Large intestine (tissue), 3 donors: ENCODE data around the gene SEMA3G. TPM values are rescaled to one million over a fixed set of nuclear protein-coding genes. Genes with fewer than 3 reads are reported as not detected.

Experiments used
- DNase-seq, 2 donors: peaks; one replicate each; pipeline versions ENCODE4 v3.0.0 to v3.0.0-alpha.2; 2013
- H3K27ac ChIP-seq: one replicate; pipeline ENCODE4 v1.5.1; 2013; ENCODE audit warnings: low read length
- H3K27me3 ChIP-seq: 2 replicates; pipeline ENCODE4 v1.6.1; 2013; ENCODE audit warnings: low read length; ENCODE audit not compliant: control insufficient read depth, insufficient read depth
- H3K36me3 ChIP-seq: 2 replicates; pipeline ENCODE4 v1.6.1; 2013; ENCODE audit warnings: low read length; ENCODE audit not compliant: control insufficient read depth, insufficient read depth
- H3K4me1 ChIP-seq: one replicate; pipeline ENCODE4 v1.6.1; 2013; ENCODE audit warnings: low read length; ENCODE audit not compliant: control insufficient read depth, insufficient read depth
- H3K4me3 ChIP-seq: one replicate; pipeline ENCODE4 v1.5.1; 2013; ENCODE audit warnings: low read length
- H3K9me3 ChIP-seq: one replicate; pipeline ENCODE4 v1.6.1; 2013; ENCODE audit warnings: mild to moderate bottlenecking, low read depth, low read length, moderate library complexity; ENCODE audit not compliant: control insufficient read depth
- WGBS: methylation state at CpG from one replicate; pipeline ENCODE4 v1.1.5; 2013; ENCODE audit warnings: low lambda C conversion rate; ENCODE audit not compliant: insufficient coverage; 5-methylcytosine and 5-hydroxymethylcytosine counted together
- polyA plus RNA-seq: library from polyadenylated mRNA; unstranded; fragments of 120-200 nt; gene quantifications from one replicate; pipeline ENCODE4 v1.2.1, GENCODE V29; 2013

The SEMA3G gene
- polyA plus RNA-seq, 1 donor = 2.9 TPM

GRCh38 chr3:52399593-52399992, 45.3 kb downstream of the SEMA3G start:
- H3K27ac ChIP-seq = no peak overlapping the region
- H3K27me3 ChIP-seq = no peaks in the 10 kb centered on the region
- DNase-seq = no peak
- no CpG with 5 or more reads among the region's 6 CpGs for WGBS
- no peak overlapping the region for H3K4me3 ChIP-seq
- H3K4me1 ChIP-seq = no peaks in the 10 kb centered on the region
- no peaks in the 10 kb centered on the region for H3K9me3 ChIP-seq
- peaks cover 75% of the 10 kb centered on the region for H3K36me3 ChIP-seq

DNA sequence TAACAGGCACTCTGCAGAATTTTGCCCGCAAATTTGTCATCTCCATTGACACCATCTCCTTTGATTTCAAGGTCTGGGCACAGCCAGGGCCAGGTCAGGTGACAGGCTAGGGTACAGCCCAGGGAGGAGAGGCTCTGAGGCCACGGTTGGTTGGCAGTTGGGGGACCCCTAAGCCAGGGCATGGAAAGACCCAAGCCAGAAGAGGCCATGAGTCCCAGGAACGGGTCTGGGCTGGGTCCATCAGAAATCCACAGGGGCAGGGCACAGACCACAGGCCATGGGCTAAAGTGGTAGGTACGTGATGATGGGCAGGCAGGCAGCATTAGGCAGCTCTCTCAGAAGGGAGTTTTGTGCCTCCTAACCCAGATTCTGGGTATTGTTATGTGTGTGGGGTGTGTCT, 45.8 kb downstream of the SEMA3G start:
- no CpG with 5 or more reads among the region's 4 CpGs for WGBS
- Histone ChIP-seq H3K9me3 (no peaks in the 10 kb centered on the region), H3K4me3 (no peak overlapping the region), H3K36me3 (peaks cover 73% of the 10 kb centered on the region), H3K27me3 (no peaks in the 10 kb centered on the region), H3K4me1 (no peaks in the 10 kb centered on the region), H3K27ac (no peak overlapping the region)
- DNase-seq = no peak

GRCh38 chr3:52398670-52399081, 46.2 kb downstream of the SEMA3G start:
- WGBS = 100% methylated on average over 1 of the region's 5 CpGs
- Histone ChIP-seq H3K36me3 (peaks cover 73% of the 10 kb centered on the region), H3K27me3 (no peaks in the 10 kb centered on the region), H3K4me3 (no peak overlapping the region), H3K4me1 (no peaks in the 10 kb centered on the region), H3K27ac (no peak overlapping the region), H3K9me3 (no peaks in the 10 kb centered on the region)
- DNase-seq = no peak

GRCh38 chr3:52397676-52398399, 47.1 kb downstream of the SEMA3G start:
- 90% methylated on average over 2 of the region's 13 CpGs for WGBS
- H3K36me3 ChIP-seq = peaks cover 71% of the 10 kb centered on the region
- DNase-seq = no peak
- H3K9me3 ChIP-seq = no peaks in the 10 kb centered on the region
- no peak overlapping the region for H3K4me3 ChIP-seq
- H3K4me1 ChIP-seq = no peaks in the 10 kb centered on the region
- H3K27me3 ChIP-seq = no peaks in the 10 kb centered on the region
- no peak overlapping the region for H3K27ac ChIP-seq

DNA sequence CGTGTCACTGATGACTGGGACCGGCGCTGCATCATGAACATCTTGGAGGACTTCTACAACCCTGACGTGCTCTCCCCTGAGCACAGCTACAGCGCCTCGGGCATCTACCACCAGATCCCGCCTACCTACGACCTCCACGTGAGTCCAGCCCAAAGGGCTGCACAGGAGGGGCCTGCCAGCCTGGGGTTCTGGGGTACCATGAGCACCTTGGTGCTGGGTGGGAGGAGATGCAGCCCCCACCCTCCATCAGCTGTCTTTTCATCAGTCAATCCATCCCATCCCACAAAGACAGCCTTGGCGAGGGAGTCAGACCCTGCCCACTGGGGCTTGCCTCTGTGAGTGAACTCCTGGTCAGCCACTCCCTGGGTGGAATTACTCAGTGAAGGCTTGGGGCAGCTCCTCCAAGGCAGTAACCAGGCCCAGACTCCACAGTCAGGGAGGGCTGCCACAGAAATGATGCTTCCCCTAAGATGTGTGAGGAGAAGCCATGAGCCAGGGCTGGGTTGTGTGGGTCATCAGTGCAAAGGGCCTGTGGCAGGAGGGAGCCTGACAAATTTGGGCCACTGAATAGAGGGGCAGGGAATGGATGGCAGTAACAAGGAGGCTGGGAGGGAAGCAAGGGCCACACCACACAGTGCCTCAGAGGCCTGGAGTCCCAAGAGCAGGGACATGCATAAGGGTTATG, 47.9 kb downstream of the SEMA3G start:
- H3K36me3 ChIP-seq = peaks cover 68% of the 10 kb centered on the region
- DNase-seq = no peak
- H3K4me3 ChIP-seq = no peak overlapping the region
- no peaks in the 10 kb centered on the region for H3K4me1 ChIP-seq
- no CpG with 5 or more reads among the region's 10 CpGs for whole genome bisulfite sequencing
- H3K9me3 ChIP-seq = no peaks in the 10 kb centered on the region
- H3K27ac ChIP-seq = no peak overlapping the region
- no peaks in the 10 kb centered on the region for H3K27me3 ChIP-seq

GRCh38 chr3:52396011-52396906, 48.6 kb downstream of the SEMA3G start:
- Histone ChIP-seq H3K4me1 (no peaks in the 10 kb centered on the region), H3K27ac (no peak overlapping the region), H3K27me3 (no peaks in the 10 kb centered on the region), H3K9me3 (no peaks in the 10 kb centered on the region), H3K4me3 (no peak overlapping the region), H3K36me3 (peaks cover 68% of the 10 kb centered on the region)
- no peak for DNase-seq
- no CpG with 5 or more reads among the region's 25 CpGs for WGBS

GRCh38 chr3:52395503-52395865, 49.4 kb downstream of the SEMA3G start:
- no peak for DNase-seq
- H3K36me3 ChIP-seq = peaks cover 68% of the 10 kb centered on the region
- no peak overlapping the region for H3K4me3 ChIP-seq
- no peak overlapping the region for H3K27ac ChIP-seq
- H3K9me3 ChIP-seq = no peaks in the 10 kb centered on the region
- WGBS = no CpG with 5 or more reads among the region's 8 CpGs
- no peaks in the 10 kb centered on the region for H3K4me1 ChIP-seq
- H3K27me3 ChIP-seq = no peaks in the 10 kb centered on the region

- H3K36me3 ChIP-seq = peaks cover 64% of the 10 kb centered on the region
- WGBS = no CpG with 5 or more reads among the region's 10 CpGs
- no peak overlapping the region for H3K4me3 ChIP-seq
- H3K27ac ChIP-seq = no peak overlapping the region
- no peak for DNase-seq
- no peaks in the 10 kb centered on the region for H3K4me1 ChIP-seq
- no peaks in the 10 kb centered on the region for H3K9me3 ChIP-seq
- no peaks in the 10 kb centered on the region for H3K27me3 ChIP-seq
Measured at GRCh38 chr3:52394751-52395502, 50.0 kb downstream of the SEMA3G start.

DNA sequence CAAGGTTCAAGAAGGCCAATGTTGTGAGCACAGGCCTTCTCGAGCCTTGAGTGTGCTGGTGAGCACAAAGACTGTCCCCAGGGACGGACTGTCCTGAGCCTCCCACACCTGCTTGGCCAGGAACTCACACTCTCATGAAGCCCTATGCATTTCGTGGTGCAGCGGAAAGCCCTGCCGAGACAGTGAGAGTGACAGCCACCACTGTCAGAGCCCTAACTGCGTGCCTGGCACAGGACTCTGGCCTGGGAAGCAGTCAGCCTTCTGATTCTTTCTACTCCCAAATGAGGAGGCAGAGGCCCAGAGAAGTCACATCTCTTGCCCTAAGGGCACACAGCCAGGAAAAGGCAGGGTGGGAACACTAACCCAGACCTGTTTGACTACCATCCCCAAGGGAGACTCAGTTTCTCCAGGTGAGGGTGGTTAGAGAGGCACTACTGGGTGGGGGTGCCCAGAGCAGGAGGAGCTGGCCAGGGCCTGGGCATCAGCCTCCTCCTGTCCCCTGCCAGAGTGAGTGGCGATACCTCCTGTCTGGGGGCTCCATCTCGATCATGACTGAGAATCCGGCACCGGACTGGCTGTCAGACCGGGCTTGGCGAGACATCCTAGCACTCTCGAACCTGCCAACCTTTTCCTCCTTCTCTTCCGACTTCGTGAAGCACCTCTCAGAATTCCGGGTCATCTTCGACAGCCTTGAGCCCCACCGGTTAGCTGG, 50.8 kb downstream of the SEMA3G start:
- no peaks in the 10 kb centered on the region for H3K9me3 ChIP-seq
- no peaks in the 10 kb centered on the region for H3K27me3 ChIP-seq
- DNase-seq = no peak
- no peaks in the 10 kb centered on the region for H3K4me1 ChIP-seq
- H3K36me3 ChIP-seq = peaks cover 56% of the 10 kb centered on the region
- no peak overlapping the region for H3K4me3 ChIP-seq
- no CpG with 5 or more reads among the region's 18 CpGs for WGBS
- no peak overlapping the region for H3K27ac ChIP-seq
